Measurements from ENCODE around the gene TRIM31.

TRIM31 gene, protein sequence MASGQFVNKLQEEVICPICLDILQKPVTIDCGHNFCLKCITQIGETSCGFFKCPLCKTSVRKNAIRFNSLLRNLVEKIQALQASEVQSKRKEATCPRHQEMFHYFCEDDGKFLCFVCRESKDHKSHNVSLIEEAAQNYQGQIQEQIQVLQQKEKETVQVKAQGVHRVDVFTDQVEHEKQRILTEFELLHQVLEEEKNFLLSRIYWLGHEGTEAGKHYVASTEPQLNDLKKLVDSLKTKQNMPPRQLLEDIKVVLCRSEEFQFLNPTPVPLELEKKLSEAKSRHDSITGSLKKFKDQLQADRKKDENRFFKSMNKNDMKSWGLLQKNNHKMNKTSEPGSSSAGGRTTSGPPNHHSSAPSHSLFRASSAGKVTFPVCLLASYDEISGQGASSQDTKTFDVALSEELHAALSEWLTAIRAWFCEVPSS

DNA sequence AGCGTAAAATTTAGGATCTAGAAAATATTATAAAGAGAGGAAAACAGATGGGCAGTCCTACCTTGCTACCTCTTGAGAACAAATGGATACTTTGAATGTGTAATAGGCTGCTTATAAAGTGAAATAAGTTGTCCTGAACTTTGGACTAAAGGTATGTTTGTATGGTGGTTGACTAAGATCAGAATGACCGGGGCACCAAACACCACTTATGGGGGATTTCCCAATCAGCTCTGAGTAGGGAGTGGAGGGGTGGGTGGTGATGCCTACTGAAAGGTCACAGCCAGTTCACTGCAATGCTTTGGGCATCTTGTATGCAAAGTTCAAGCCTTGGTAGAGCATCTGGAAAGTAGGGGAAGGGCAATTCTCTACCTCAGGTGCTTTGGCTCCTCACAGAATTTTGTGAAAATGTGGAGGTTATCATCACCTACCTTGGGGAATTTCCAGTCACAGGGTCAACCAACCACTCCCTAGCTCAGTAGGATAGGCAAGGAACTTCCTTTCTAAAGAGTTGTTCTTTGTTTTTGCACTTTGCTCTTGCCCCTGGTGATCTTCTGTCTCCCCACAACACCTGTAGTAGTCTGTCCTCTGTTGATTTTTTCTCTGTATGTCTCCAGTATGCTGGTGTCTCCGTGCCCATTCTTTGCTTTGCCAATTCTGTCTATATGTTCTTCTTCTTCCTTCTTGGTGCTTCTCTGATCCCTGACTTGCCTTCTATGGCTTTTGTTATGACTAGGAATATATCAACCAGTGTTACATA lies at the start of gene TRIM31:
Gene TRIM31 (minus strand): TSS at position 88 of the 757 bp plus-strand sequence. CDS start 285 bp downstream, outside the sequence.
- Mint-ChIP-seq H3K4me3 (no peak within 1 kb of the TSS), H3K36me3 (no peaks in the 10 kb centered on the region), H3K9me3 (no peaks in the 10 kb centered on the region), H3K27ac (no peak within 1 kb of the TSS), H3K4me1 (no peaks in the 10 kb centered on the region), H3K27me3 (peaks cover 68% of the 10 kb centered on the region)
- CTCF ChIA-PET, result interaction anchor here (1.3 to 1.9 kb wide), 3 partner anchors 10 to 18 kb away, joined by 3 to 6 read pairs (median 3); no protein-coding TSS in a partner anchor
- DNase-seq, result no peak

DNA sequence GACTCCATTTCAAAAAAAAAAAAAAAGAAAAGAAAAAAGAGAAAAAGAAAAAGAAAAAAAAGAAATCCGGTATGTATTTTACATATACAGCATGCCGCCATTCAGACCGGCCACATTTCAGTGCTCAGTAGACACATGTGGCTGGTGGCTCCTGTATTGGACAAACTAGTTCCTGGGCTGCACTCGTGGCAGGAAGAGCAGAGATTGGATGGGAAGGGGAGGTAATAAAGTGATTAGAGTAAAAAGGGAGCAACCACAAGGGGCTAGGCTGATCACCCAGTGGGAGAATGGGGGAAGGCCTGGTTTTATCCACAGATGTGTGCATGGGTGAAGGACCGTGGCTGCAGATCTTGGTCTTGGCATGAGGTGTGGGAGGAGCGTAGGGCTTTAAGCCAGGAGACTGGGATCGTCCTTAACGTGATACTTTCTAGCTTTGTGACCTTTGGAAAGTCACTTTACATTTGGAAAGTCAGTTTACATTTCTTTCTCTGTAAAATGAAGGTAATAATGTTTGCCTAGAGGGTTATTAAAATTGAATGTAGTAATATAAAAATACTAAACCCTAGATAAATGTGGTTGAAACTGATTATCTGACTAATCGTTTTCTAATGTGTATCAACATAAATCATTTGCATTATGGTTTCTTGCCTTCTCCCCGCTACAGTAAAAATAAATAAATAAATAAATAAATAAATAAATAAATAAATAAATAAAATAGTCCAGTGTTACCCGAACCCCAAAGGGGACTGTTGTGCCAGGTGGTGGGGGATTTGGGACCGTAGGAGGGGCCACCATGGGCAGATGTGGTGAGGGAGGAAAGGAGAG lies 49.6 kb upstream of the TRIM31 start:
- no peak overlapping the region for H3K27ac Mint-ChIP-seq
- no peak for DNase-seq
- no peaks in the 10 kb centered on the region for H3K9me3 Mint-ChIP-seq
- peaks cover 48% of the 10 kb centered on the region for H3K27me3 Mint-ChIP-seq
- no peaks in the 10 kb centered on the region for H3K36me3 Mint-ChIP-seq
- no peak overlapping the region for H3K4me3 Mint-ChIP-seq
- CTCF ChIA-PET, result no interaction called here
- peaks cover 32% of the 10 kb centered on the region for H3K4me1 Mint-ChIP-seq

DNA sequence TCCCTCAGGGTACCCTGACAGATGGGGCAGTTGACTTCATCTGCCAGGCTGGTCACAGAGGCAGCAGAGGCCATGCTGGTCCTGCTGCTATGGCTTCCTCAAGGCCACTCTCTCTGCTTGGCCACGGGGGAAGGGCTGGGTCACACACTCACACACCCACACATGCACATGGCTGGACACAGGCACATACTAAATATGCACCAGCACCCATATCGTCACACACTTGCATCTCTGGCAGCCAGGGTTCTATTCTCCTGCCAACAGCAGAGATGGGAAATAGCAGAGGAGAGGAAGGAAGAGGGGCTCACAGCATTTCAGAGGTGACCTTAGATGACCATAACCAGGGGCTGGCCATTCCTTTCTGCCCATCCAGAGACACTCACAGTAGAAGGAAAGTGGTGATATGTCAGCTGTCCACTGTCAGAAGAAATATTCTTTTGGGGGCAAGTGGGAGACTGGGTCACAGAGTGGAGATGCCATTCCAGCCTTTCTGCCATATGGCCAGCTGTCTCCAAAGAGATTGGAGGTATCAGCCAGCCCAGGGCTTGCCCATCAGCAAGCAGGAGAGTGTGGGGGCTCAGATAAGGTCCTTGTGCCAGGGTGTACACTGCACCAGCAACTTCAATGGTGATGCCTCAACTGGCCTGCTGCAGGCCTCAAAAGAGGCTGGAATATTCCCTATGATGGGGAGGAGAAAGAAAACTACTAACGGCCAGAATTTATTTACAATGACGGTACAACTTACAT lies 48.1 kb upstream of the TRIM31 start, which contains the start of gene TRIM10:
Gene TRIM10 (minus strand): TSS at position 427 of the 747 bp plus-strand sequence. CDS start 353 bp downstream, at position 74.
- H3K4me3 Mint-ChIP-seq, result no peak within 1 kb of the TSS
- peaks cover 56% of the 10 kb centered on the region for H3K27me3 Mint-ChIP-seq
- no peaks in the 10 kb centered on the region for H3K9me3 Mint-ChIP-seq
- CTCF ChIA-PET, result no interaction called here
- H3K36me3 Mint-ChIP-seq, result no peaks in the 10 kb centered on the region
- DNase-seq, result no peak
- H3K4me1 Mint-ChIP-seq, result peaks cover 25% of the 10 kb centered on the region
- peak within 1 kb of the TSS; percentile 37 for H3K27ac Mint-ChIP-seq

DNA sequence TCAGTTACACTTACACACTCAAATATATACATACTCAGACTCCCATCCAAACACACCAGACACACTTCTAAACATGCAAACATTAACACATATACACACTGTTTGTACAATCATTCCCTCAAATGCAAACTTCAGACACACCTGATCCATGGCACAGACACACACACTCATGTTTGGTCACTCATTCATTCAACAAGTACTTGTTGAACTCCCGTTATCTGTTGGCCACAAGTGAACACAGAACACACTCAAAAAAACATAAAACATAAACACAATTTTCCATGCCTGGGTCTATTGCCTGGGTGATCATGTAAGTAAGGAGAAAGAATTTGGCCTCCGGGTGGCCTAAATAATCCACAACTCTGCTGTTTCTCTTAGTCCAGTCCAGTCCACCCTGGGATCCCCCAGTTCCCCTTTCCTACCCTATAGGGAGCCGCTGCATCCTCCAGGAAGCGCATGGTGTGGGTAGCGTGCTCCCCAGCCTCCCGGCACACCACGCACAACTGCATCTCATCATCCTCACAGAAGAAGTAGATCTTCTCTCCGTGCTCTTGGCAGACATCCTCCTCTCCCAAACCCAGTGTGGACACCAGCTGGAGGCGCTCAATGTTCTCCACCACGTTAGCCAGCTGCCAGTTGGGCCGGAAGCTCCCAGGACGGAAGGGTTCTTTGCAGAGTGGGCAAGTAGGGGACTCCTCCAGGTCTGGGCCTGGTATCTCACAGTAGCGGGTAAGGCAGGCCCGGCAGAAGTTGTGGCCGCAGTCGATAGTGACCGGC lies 47.3 kb upstream of the TRIM31 start:
- CTCF ChIA-PET, result no interaction called here
- H3K27ac Mint-ChIP-seq, result no peak overlapping the region
- DNase-seq, result no peak
- H3K9me3 Mint-ChIP-seq, result no peaks in the 10 kb centered on the region
- H3K4me3 Mint-ChIP-seq, result no peak overlapping the region
- no peaks in the 10 kb centered on the region for H3K36me3 Mint-ChIP-seq
- peaks cover 59% of the 10 kb centered on the region for H3K27me3 Mint-ChIP-seq
- peaks cover 25% of the 10 kb centered on the region for H3K4me1 Mint-ChIP-seq

DNA sequence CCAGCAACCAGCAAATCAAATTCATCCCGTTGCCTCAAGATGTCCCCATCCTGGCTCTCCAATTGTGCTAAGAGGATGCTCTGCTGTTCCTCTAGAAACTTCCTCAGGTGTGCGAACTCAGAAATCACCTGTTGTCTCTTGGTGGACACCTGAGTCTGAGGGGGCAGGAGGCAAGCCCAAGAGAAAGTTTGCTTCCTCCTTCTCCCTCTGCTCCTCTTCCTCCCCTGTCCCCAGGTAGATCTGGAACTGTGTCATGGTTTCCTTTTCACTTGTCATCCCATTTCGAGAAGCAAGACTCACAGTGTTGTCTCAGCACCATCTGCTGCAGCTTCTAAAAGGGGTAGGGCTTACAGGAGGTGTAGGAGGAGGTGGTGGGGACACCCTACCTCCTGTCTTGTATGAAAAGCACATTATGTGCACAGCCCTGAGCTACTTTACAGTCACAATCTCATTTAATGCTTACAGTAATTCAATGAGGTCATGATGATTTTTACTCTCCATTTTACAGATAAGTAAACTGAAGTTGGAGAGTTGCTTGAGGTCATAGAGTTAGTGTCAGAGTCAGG lies 45.7 kb upstream of the TRIM31 start:
- H3K4me3 Mint-ChIP-seq, result no peak overlapping the region
- H3K36me3 Mint-ChIP-seq, result no peaks in the 10 kb centered on the region
- no peak for DNase-seq
- H3K27ac Mint-ChIP-seq, result no peak overlapping the region
- CTCF ChIA-PET, result no interaction called here
- H3K9me3 Mint-ChIP-seq, result no peaks in the 10 kb centered on the region
- H3K27me3 Mint-ChIP-seq, result peaks cover 59% of the 10 kb centered on the region
- H3K4me1 Mint-ChIP-seq, result peaks cover 16% of the 10 kb centered on the region

DNA sequence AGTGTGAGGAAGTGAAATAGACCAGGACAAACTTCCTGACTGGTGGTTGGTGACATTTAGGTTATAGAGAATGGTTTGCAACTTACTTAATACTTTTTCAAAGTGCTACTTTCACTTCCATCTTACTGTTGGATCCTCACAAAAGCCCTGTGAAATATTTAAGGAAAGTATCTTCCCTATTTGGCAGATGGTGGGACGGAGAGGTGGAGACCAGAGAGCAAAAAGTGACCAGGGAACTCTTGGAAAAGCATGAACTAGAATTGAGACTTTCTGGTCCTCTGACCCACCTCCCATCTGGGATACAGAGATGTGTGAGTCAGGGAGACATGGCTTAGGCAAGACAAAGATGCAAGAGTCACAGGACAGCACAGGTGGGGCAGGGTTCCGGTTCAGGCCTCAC lies 45.1 kb upstream of the TRIM31 start:
- no peak for DNase-seq
- Mint-ChIP-seq H3K27me3 (peaks cover 59% of the 10 kb centered on the region), H3K4me3 (no peak overlapping the region), H3K4me1 (peaks cover 11% of the 10 kb centered on the region), H3K27ac (no peak overlapping the region), H3K36me3 (no peaks in the 10 kb centered on the region), H3K9me3 (no peaks in the 10 kb centered on the region)
- CTCF ChIA-PET, result no interaction called here

DNA sequence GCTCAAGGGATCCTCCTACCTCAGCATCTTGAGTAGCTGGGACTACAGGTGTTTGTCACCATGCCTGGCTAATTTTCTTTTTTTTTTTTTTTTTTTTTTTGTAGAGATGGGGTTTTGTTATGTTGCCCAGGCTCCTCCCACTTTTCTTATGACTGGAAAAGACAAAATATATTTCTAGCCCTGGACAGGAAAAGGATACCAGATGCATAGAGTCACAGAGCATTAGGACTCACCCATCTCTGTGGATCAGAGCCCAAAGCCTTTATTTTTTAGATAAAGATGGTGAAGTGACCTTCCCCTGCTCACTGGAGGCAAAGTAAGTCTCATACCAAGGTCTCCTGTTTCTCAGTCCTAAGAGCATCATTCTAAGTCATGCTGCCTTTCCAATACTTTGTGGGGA lies 44.7 kb upstream of the TRIM31 start:
- no peaks in the 10 kb centered on the region for H3K36me3 Mint-ChIP-seq
- no peaks in the 10 kb centered on the region for H3K9me3 Mint-ChIP-seq
- H3K4me1 Mint-ChIP-seq, result peaks cover 9% of the 10 kb centered on the region
- CTCF ChIA-PET, result no interaction called here
- DNase-seq, result no peak
- H3K4me3 Mint-ChIP-seq, result no peak overlapping the region
- peaks cover 62% of the 10 kb centered on the region for H3K27me3 Mint-ChIP-seq
- no peak overlapping the region for H3K27ac Mint-ChIP-seq

DNA sequence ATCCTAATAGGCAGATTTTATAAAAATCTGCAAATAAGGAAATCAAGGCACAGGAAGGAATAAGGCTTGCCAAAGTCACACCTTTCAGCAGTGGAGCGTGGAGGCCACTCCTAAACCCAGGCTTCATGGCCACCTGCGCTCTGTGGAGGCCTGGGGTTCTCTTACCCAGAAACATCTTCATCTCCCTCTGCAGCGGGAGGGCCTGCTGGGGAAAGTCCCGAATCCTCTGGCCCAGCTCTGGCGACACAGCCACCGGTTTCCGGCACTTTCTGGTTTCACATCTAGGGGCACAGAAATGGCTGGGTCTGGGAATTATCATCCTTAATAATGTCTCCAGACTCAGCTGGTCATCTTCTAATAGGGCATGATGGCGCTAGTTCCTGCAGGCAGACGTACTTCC lies 43.9 kb upstream of the TRIM31 start:
- Mint-ChIP-seq H3K27ac (no peak overlapping the region), H3K27me3 (peaks cover 60% of the 10 kb centered on the region), H3K4me3 (no peak overlapping the region), H3K4me1 (peaks cover 4% of the 10 kb centered on the region), H3K36me3 (no peaks in the 10 kb centered on the region), H3K9me3 (no peaks in the 10 kb centered on the region)
- DNase-seq, result no peak
- CTCF ChIA-PET, result no interaction called here

DNA sequence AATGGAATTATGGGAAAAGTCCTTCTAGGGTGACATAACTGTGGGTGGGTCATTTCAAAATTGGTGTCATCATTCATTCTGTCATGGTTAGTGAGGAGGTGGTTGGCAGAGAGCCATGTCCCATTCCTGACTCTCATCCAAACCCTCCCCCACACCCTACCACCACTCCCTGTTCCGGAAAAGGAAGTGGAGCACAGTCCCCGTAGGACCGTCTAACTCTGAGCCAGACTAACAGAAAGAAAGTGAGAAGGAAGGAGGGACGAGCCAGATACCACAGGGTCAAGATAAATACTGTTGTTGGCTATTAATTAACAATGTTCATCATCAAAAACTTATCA lies 43.3 kb upstream of the TRIM31 start:
- CTCF ChIA-PET, result interaction anchor here (1.2 kb wide), 1 partner anchor 53 kb away, joined by 4 read pairs; no protein-coding TSS in a partner anchor
- Mint-ChIP-seq H3K4me3 (no peak overlapping the region), H3K27me3 (peaks cover 60% of the 10 kb centered on the region), H3K9me3 (no peaks in the 10 kb centered on the region), H3K27ac (no peak overlapping the region), H3K4me1 (peaks cover 8% of the 10 kb centered on the region), H3K36me3 (no peaks in the 10 kb centered on the region)
- DNase-seq, result no peak

DNA sequence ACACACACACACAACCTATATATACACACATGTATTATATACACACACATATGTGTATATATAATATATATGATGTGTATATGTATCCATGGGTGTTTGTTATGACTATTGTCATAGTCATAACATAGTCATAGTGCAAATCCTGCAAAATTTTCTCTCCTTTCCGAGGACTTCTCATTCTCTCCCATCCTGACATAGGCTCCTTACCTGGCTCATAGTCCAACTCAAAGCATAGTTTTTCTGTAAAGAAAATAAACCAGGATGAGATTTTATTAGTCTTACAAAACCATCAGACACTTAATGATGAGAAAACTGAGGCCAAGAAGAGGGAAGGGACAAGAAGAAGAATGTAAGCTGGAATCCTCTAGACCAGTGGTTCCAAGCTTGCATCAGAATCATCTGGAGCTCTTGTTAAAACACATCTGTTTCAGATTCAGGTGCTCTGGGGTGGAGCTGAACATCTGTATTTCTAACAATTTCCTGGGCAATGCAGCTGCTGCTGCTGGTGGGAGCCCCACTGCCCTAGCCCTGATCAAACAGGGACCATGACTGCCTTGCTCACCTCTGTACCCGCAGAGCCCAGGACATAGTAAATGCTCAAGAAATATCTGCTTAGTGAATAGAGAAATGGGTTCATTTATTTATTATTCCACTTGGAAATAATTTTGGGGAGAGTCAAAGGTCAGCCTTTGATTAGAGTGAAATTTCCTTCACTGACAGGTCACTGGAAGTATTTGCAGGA lies 42.8 kb upstream of the TRIM31 start:
- CTCF ChIA-PET, result interaction anchor here (1.2 kb wide), 1 partner anchor 52 kb away, joined by 4 read pairs; no protein-coding TSS in a partner anchor
- peaks cover 8% of the 10 kb centered on the region for H3K4me1 Mint-ChIP-seq
- no peaks in the 10 kb centered on the region for H3K9me3 Mint-ChIP-seq
- no peaks in the 10 kb centered on the region for H3K36me3 Mint-ChIP-seq
- H3K27me3 Mint-ChIP-seq, result peaks cover 64% of the 10 kb centered on the region
- H3K4me3 Mint-ChIP-seq, result no peak overlapping the region
- H3K27ac Mint-ChIP-seq, result no peak overlapping the region
- DNase-seq, result no peak

DNA sequence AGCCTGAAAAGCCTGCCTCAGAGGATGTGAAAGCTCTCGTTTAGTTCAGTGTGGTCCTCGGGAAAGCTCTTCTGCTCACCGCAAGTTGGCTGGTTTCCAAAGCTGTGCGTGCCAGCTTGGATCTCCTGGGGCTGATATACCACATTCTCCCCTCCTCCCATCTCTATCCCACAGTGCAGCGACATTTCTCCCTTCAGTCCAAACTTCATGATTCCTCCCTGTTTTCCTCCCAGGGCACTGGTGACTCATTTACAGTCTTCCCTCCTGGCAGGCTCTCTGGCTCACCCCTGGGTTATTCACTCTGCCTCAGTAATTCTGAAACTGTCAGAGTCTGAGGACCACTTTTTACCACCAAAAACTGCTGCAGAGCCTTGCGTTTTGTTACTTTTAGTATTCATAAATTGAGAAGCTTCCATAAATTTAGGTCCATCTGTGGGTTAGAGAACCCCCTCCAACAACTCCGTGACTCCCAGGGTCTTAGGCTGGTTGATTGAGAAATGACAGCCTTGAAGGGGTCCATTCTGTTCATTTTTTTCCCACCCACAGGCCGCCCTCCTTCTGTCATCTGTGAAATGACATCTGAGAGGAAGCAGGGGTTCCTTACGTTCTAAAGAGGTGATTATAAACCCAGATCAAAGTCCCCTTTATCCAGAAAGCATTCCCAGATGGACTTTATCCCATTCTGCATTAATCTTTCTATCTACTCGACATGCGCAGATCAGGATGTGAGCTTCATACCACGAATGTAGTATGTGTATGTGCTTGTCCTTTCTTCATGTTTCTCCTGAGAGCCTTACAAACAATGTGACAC lies 42.0 kb upstream of the TRIM31 start:
- no peaks in the 10 kb centered on the region for H3K36me3 Mint-ChIP-seq
- peaks cover 66% of the 10 kb centered on the region for H3K27me3 Mint-ChIP-seq
- peaks cover 8% of the 10 kb centered on the region for H3K4me1 Mint-ChIP-seq
- DNase-seq, result no peak
- H3K9me3 Mint-ChIP-seq, result no peaks in the 10 kb centered on the region
- H3K27ac Mint-ChIP-seq, result no peak overlapping the region
- H3K4me3 Mint-ChIP-seq, result no peak overlapping the region
- CTCF ChIA-PET, result interaction anchor here (0.6 to 1.4 kb wide), 3 partner anchors 12 to 51 kb away, joined by 3 to 4 read pairs (median 3); no protein-coding TSS in a partner anchor

Data from activated naive CD4-positive, alpha-beta T cell treated with anti-CD3 and anti-CD28 coated beads, Interleukin-2, amount 10 ng/mL, durations not matched to agents 7 days and 5 days (primary cell).